Tibial nerve (tissue), 4 donors: ENCODE data around the gene WDR81. TPM values are rescaled to one million over a fixed set of nuclear protein-coding genes. Genes with fewer than 3 reads are reported as not detected.
A peak's percentile ranks its signal among the peaks of the same experiment; 100 is the strongest.
"Not testable (repeated sequence)": the region's sequence is repeated elsewhere in the genome, so short reads cannot be mapped to it uniquely, and the experiment has no call there.

Experiments
- DNase-seq, 2 donors: peaks; one replicate each; pipeline ENCODE4 v3.0.0-alpha.2; 2019; ENCODE audit warnings: low spot score in 2 of 2
- H3K27ac ChIP-seq, 4 donors: fragments of 200-600 bp; sonication (generic) in 3 of 4; one replicate each; pipeline ENCODE4 v1.5.1; 2017 to 2019; ENCODE audit warnings: mild to moderate bottlenecking in 1 of 4
- H3K27me3 ChIP-seq, 2 donors: fragments of 200-600 bp; sonication (generic) in 1 of 2; one replicate each; pipeline versions ENCODE4 v1.5.1 to v1.6.0; 2017 to 2019
- H3K36me3 ChIP-seq, 3 donors: fragments of 200-600 bp; sonication (generic); one replicate each; pipeline ENCODE4 v1.5.1; 2018 to 2019
- H3K4me1 ChIP-seq, 4 donors: fragments of 200-600 bp; sonication (generic) in 3 of 4; one replicate each; pipeline ENCODE4 v1.5.1; 2017 to 2019
- H3K4me3 ChIP-seq, 4 donors: fragments of 200-600 bp; sonication (generic) in 3 of 4; one replicate each; pipeline ENCODE4 v1.5.1; 2017 to 2019; ENCODE audit warnings: mild to moderate bottlenecking in 1 of 4, moderate library complexity in 1 of 4
- H3K9me3 ChIP-seq, 4 donors: fragments of 200-600 bp; sonication (generic) in 3 of 4; one replicate each; pipeline ENCODE4 v1.5.1; 2017 to 2019
- EP300 ChIP-seq, 2 donors: sonication (generic); formaldehyde crosslinking; IDR thresholded peaks; one replicate each; pipeline ENCODE4 v1.6.1; 2017; ENCODE audit warnings: antibody characterized with exemption in 2 of 2, mild to moderate bottlenecking in 1 of 2
- POLR2A ChIP-seq, 2 donors: fragments of 450-650 bp; IDR thresholded peaks; one replicate each; pipeline ENCODE4 v1.6.1; 2017; ENCODE audit warnings: antibody characterized with exemption in 2 of 2, mild to moderate bottlenecking in 2 of 2, moderate library complexity in 2 of 2
- WGBS, 2 donors: methylation state at CpG; one replicate each; pipeline ENCODE4 v1.1.5; 2018; 5-methylcytosine and 5-hydroxymethylcytosine counted together
- total RNA-seq, 4 donors: library from RNA; depleted of rRNA; stranded (reverse); fragments of >200 nt; gene quantifications; one replicate each; pipeline ENCODE4 v1.1.0, GENCODE V29; 2016
- TF ChIP-seq, protein P1 (sequence below), 5 experiments: fragments of 200-600 bp in 3 of 5; fragments of 450-650 bp in 2 of 5; sonication (generic) in 3 of 5; IDR thresholded peaks; one replicate each; pipeline ENCODE4 v1.5.1; 2016 to 2019; ENCODE audit warnings: antibody characterized with exemption in 5 of 5, mild to moderate bottlenecking in 3 of 5, moderate library complexity in 2 of 5

WDR81 gene
- total RNA-seq, 4 donors from 2014 or later: 54.4 to 111 (median 92.0) TPM

DNA sequence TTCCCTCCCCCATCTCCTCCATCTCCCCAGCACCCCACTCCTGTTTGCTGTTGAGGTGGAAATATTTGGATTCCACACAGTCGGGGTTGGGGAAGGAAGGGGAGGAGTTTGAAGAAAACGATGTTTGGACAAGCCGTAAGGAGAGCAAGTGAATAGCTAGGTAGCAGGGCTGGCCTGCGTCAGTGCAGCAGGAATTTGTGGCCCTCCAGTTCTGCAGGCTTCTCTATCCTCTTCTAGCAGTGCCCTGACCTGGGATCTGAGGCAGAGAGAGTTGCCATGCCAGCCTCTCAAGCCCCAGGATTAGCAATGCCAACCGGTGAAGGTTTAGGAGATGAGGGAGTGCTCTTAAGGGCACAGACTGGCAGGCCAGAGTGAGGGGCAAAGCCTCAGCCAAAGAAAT is 26.8 kb upstream of the WDR81 start:
- Histone ChIP-seq H3K4me1 (no peaks in the 10 kb centered on the region), H3K36me3 (no peaks in the 10 kb centered on the region), H3K9me3 (no peaks in the 10 kb centered on the region), H3K27me3 (no peaks in the 10 kb centered on the region), H3K27ac (no peak overlapping the region), H3K4me3 (no peak overlapping the region)
- WGBS, 2 donors: 44% methylated on average over 5 of the region's 5 CpGs
- no peak for DNase-seq
- TF ChIP-seq, protein P1, sequence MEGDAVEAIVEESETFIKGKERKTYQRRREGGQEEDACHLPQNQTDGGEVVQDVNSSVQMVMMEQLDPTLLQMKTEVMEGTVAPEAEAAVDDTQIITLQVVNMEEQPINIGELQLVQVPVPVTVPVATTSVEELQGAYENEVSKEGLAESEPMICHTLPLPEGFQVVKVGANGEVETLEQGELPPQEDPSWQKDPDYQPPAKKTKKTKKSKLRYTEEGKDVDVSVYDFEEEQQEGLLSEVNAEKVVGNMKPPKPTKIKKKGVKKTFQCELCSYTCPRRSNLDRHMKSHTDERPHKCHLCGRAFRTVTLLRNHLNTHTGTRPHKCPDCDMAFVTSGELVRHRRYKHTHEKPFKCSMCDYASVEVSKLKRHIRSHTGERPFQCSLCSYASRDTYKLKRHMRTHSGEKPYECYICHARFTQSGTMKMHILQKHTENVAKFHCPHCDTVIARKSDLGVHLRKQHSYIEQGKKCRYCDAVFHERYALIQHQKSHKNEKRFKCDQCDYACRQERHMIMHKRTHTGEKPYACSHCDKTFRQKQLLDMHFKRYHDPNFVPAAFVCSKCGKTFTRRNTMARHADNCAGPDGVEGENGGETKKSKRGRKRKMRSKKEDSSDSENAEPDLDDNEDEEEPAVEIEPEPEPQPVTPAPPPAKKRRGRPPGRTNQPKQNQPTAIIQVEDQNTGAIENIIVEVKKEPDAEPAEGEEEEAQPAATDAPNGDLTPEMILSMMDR (IDR thresholded peaks at IDR 0.05): no peak
- no peak for TF ChIP-seq POLR2A (IDR thresholded peaks at IDR 0.05)
- no peak for TF ChIP-seq EP300 (IDR thresholded peaks at IDR 0.05)

DNA sequence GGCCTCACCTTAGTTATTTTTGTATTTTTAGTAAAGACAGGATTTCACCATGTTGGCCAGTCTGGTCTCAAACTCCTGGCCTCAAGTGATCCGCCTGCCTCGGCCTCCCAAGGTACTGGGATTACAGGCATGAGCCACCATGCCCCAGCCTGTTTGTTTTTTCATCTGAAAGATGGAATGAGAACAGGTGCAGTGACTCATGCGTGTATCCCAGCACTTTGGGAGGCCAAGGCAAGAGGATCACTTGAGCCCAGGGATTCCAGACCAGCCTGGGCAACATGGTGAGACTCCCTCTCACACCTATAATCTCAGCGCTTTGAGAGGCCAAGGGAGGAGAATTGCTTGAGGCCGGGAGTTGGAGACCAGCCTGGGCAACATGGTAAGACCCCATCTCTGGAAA is 24.6 kb upstream of the WDR81 start:
- not testable (repeated sequence) for H3K4me1 ChIP-seq, DNase-seq, H3K27ac ChIP-seq, H3K9me3 ChIP-seq, H3K4me3 ChIP-seq, H3K36me3 ChIP-seq, H3K27me3 ChIP-seq
- WGBS, 2 donors: 86 to 91% methylated on average over 5 of the region's 5 CpGs

DNA sequence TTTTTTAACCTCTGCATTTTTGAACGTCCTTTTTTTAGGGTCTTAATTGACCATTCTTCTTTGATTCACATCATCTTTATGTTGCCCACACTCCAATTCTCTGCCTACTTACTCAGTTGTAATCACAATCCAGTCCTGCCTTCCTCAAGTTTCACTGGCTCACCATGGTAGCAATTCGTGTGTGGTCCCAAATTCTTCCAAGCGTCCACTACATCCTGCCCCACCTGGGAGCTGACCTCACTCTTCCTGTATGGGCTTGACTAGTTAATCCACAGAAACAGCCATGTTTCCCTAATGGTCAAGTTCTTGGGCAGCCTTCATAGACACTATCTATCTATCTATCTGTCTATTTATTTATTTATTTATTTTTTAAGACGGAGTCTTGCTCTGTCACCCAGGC is 21.4 kb upstream of the WDR81 start:
- no peaks in the 10 kb centered on the region for H3K27me3 ChIP-seq
- H3K27ac ChIP-seq: no peak overlapping the region
- H3K4me1 ChIP-seq: no peaks in the 10 kb centered on the region
- peaks cover 0 to 5% (median 0%) of the 10 kb centered on the region in 3 donors for H3K36me3 ChIP-seq
- no peaks in the 10 kb centered on the region for H3K9me3 ChIP-seq
- no peak overlapping the region for H3K4me3 ChIP-seq
- WGBS, 2 donors: 34 to 41% methylated on average over 4 of the region's 4 CpGs
- TF ChIP-seq EP300 (IDR thresholded peaks at IDR 0.05): no peak
- TF ChIP-seq, protein P1 (IDR thresholded peaks at IDR 0.05): no peak
- no peak for TF ChIP-seq POLR2A (IDR thresholded peaks at IDR 0.05)
- no peak for DNase-seq

DNA sequence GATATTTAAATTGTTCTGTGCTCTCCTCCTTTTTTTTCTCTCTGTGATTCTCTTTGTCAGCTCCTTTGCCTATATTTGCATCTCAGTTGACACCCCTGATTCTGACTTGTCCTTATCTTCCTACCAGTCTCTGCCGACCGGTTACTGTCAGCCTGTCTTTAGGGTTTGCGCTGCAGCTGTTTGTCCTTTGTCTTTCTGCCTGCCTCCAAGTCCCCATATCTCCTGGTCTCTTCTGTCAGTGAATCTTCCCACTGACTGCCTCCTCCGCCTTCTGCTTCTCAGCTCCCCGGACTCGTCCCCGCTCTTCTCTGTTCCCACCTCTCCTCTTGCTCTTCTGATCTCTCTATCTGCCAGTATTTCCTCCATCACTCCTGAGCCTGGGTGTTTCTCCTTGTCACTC is 19.5 kb upstream of the WDR81 start:
- TF ChIP-seq POLR2A (IDR thresholded peaks at IDR 0.05) (no peak), EP300 (IDR thresholded peaks at IDR 0.05) (no peak)
- TF ChIP-seq, protein P1 (IDR thresholded peaks at IDR 0.05): no peak
- 82 to 89% methylated on average over 7 of the region's 7 CpGs for WGBS, 2 donors

DNA sequence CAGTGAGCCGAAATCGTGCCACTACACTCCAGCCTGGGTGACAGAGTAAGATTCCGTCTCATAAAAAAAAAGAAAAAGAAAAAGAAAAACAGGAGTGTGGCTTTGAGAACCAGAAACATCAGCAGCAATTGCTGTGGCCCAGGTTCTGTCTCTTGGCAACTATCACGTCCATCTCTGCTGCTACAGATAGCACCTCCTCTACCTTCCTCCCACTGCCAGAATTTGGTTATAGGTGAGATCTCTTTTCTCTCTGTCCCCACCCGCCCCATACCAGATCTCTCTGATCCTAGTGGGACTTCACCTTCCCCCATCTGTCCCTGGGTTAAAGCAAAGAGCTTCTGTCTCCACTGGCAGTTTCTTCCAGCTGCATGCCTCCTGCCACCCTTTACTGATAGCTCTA is 17.4 kb upstream of the WDR81 start:
- Histone ChIP-seq H3K4me3 (no peak overlapping the region), H3K4me1 (peaks cover 0 to 32% (median 11%) of the 10 kb centered on the region in 4 donors), H3K27ac (no peak overlapping the region), H3K27me3 (no peaks in the 10 kb centered on the region), H3K9me3 (no peaks in the 10 kb centered on the region), H3K36me3 (peaks cover 0 to 10% (median 0%) of the 10 kb centered on the region in 3 donors)
- 91 to 93% methylated on average over 5 of the region's 5 CpGs for WGBS, 2 donors
- TF ChIP-seq, protein P1 (IDR thresholded peaks at IDR 0.05): no peak
- TF ChIP-seq POLR2A (IDR thresholded peaks at IDR 0.05): no peak
- no peak for DNase-seq

More for the DNA sequence above, 19.5 kb upstream of the WDR81 start:
- H3K36me3 ChIP-seq: peaks cover 0 to 5% (median 0%) of the 10 kb centered on the region in 3 donors
- H3K9me3 ChIP-seq: no peaks in the 10 kb centered on the region
- DNase-seq: no peak
- H3K4me3 ChIP-seq: no peak overlapping the region
- no peak overlapping the region for H3K27ac ChIP-seq
- H3K4me1 ChIP-seq: peaks cover 0 to 13% (median 6%) of the 10 kb centered on the region in 4 donors
- no peaks in the 10 kb centered on the region for H3K27me3 ChIP-seq

DNA sequence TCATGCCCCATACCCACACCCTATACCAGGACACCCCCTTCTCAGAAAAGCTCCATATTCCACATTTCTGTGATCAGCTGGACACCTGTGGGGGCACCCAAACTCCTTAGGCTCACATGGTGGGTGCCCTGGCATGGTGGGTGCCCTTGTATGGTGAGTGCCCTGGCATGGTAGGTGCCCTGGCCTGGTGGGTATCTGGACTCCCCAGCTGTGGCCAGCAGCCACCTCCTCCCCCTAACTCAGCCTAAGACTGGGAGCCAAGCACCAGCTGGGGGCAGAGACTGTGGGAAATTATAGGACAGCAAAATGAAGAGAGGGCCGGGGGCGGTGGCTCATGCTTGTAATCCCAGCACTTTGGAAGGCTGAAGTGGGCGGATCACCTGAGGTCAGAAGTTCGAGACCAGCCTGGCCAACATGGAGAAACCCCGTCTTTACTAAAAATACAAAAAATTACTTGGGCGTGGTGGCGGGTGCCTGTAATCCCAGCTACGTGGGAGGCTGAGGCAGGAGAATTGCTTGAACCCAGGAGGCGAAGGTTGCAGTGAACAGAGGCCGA is 15.6 kb upstream of the WDR81 start:
- peak overlapping the region in 1 of 4 donors; percentile 89 for H3K27ac ChIP-seq
- peaks cover 0 to 50% (median 22%) of the 10 kb centered on the region in 4 donors for H3K4me1 ChIP-seq
- H3K27me3 ChIP-seq, DNase-seq, H3K9me3 ChIP-seq, H3K4me3 ChIP-seq: not testable (repeated sequence)
- peaks cover 0 to 24% (median 0%) of the 10 kb centered on the region in 3 donors for H3K36me3 ChIP-seq
- WGBS, 2 donors: 84 to 87% methylated on average over 10 of the region's 10 CpGs
